PFSK-1 (cell line): ENCODE measurements around the gene OR1J4.

Experiments
- POLR2AphosphoS5 ChIP-seq: IDR thresholded peaks from 2 replicates; pipeline ENCODE4 v1.6.1; 2012; ENCODE audit warnings: low read depth, mild to moderate bottlenecking, control low read depth, low read length, moderate library complexity
- REST ChIP-seq, 2 experiments: IDR thresholded peaks; 2 replicates each; pipeline versions ENCODE4 v1.6.1 to v1.8.0; 2011 to 2012; ENCODE audit warnings: low read depth in 2 of 2, low read length in 2 of 2, control low read depth in 1 of 2, inconsistent platforms in 1 of 2, mild to moderate bottlenecking in 1 of 2, moderate library complexity in 1 of 2; ENCODE audit not compliant: insufficient read depth in 1 of 2
- SIN3A ChIP-seq: IDR thresholded peaks from 2 replicates; pipeline ENCODE4 v1.6.1; 2012; ENCODE audit warnings: mild to moderate bottlenecking, low read length, moderate library complexity, borderline replicate concordance; ENCODE audit not compliant: insufficient read depth

GRCh38 chr9:122475717-122476116, 43.2 kb upstream of the OR1J4 start:
- TF ChIP-seq SIN3A, result no peak
- no peak for TF ChIP-seq POLR2AphosphoS5
- no peak for TF ChIP-seq REST (IDR thresholded peaks at IDR 0.05; ENCODE audit: insufficient read depth in 1 of 2, low read depth in 2 of 2, low read length in 2 of 2)
